ENCODE measurements around the gene DEUP1.

Gene DEUP1

DNA sequence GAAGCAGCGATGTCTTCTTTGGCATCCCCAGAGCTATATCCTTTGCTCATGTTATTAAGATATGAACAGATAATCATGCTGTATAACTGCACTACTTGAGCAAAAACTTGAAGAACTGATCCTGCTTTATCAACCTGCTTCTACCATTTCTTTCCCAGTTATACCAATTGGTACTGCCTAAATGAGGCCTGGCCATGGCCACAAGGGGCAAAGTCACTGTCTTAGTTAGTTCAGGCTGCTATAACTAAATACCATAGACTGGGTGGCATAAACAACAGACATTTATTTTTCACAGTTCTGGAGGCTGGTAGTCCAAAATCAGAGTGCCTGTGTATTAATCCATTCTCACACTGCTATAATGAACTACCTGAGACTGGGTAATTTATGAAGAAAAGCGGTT is 37.5 kb downstream of the DEUP1 start:
- no peak overlapping the region for H3K4me2 ChIP-seq (ENCODE audit: low read length)
- no peak overlapping the region for H2AFZ ChIP-seq (ENCODE audit: low read depth, low read length)
- no peak overlapping the region for H3K27ac ChIP-seq (ENCODE audit: low read length)
- no peaks in the 10 kb centered on the region for H3K36me3 ChIP-seq (replicated peaks; ENCODE audit: low read depth, low read length)
- no peaks in the 10 kb centered on the region for H3K4me1 ChIP-seq (ENCODE audit: low read length)
- no peak overlapping the region for H3K9ac ChIP-seq (ENCODE audit: low read length)
- no peak overlapping the region for H3K4me3 ChIP-seq (ENCODE audit: low read length)
- H3K9me3 ChIP-seq (ENCODE audit: insufficient read depth, low read length) = peaks cover 3% of the 10 kb centered on the region; the same call in 1 of the 2 replicates
- no peaks in the 10 kb centered on the region for H3K27me3 ChIP-seq (ENCODE audit: low read depth, low read length)
- H4K20me1 ChIP-seq (ENCODE audit: insufficient read depth, low read length) = no peaks in the 10 kb centered on the region
- no peaks in the 10 kb centered on the region for H3K79me2 ChIP-seq (ENCODE audit: low read length)
- TF ChIP-seq, protein P1, sequence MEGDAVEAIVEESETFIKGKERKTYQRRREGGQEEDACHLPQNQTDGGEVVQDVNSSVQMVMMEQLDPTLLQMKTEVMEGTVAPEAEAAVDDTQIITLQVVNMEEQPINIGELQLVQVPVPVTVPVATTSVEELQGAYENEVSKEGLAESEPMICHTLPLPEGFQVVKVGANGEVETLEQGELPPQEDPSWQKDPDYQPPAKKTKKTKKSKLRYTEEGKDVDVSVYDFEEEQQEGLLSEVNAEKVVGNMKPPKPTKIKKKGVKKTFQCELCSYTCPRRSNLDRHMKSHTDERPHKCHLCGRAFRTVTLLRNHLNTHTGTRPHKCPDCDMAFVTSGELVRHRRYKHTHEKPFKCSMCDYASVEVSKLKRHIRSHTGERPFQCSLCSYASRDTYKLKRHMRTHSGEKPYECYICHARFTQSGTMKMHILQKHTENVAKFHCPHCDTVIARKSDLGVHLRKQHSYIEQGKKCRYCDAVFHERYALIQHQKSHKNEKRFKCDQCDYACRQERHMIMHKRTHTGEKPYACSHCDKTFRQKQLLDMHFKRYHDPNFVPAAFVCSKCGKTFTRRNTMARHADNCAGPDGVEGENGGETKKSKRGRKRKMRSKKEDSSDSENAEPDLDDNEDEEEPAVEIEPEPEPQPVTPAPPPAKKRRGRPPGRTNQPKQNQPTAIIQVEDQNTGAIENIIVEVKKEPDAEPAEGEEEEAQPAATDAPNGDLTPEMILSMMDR (IDR thresholded peaks at IDR 0.05; ENCODE audit: low read depth, low read length) = no peak
- TF ChIP-seq EZH2phosphoT487 (IDR thresholded peaks at IDR 0.05; ENCODE audit: low read depth) = no peak

DNA sequence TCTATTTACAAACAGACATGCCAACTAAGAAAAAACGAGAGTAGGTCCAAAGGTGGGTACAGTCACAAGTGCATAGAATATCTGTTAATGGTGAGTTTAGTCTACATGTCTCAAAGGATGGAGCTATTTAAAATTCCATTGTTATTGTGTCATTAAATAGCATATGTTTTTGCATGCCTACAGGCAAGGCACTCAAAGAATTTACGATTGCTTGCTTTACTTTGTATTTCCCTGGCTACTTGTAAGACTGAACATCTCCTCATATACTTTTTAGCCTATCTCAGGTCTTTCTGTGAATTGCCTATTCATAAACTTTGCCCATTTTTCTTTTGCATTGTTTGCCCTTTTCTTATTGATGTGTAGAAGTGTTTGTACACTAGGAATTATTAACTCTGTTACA is 39.7 kb downstream of the DEUP1 start:
- TF ChIP-seq, protein P1 (IDR thresholded peaks at IDR 0.05; ENCODE audit: low read depth, low read length) = no peak
- no peak for TF ChIP-seq EZH2phosphoT487 (IDR thresholded peaks at IDR 0.05; ENCODE audit: low read depth)

GRCh38 chr11:93389737-93390136 is 59.2 kb downstream of the DEUP1 start:
- no peak overlapping the region for H3K4me2 ChIP-seq (ENCODE audit: low read length)

More for the DNA sequence above, 39.7 kb downstream of the DEUP1 start:
- Histone ChIP-seq H3K9me3 (ENCODE audit: insufficient read depth, low read length) (peaks cover 3% of the 10 kb centered on the region; the same call in 1 of the 2 replicates), H3K4me2 (ENCODE audit: low read length) (no peak overlapping the region), H3K27me3 (ENCODE audit: low read depth, low read length) (no peaks in the 10 kb centered on the region), H3K36me3 (replicated peaks; ENCODE audit: low read depth, low read length) (no peaks in the 10 kb centered on the region), H3K9ac (ENCODE audit: low read length) (no peak overlapping the region), H3K4me1 (ENCODE audit: low read length) (no peaks in the 10 kb centered on the region), H2AFZ (ENCODE audit: low read depth, low read length) (no peak overlapping the region), H3K27ac (ENCODE audit: low read length) (no peak overlapping the region), H3K79me2 (ENCODE audit: low read length) (no peaks in the 10 kb centered on the region), H3K4me3 (ENCODE audit: low read length) (no peak overlapping the region), H4K20me1 (ENCODE audit: insufficient read depth, low read length) (no peaks in the 10 kb centered on the region)

GRCh38 chr11:93392867-93393266 is 62.3 kb downstream of the DEUP1 start:
- Histone ChIP-seq H2AFZ (ENCODE audit: low read depth, low read length) (no peak overlapping the region), H3K36me3 (replicated peaks; ENCODE audit: low read depth, low read length) (no peaks in the 10 kb centered on the region), H3K4me1 (ENCODE audit: low read length) (no peaks in the 10 kb centered on the region), H3K9ac (ENCODE audit: low read length) (no peak overlapping the region), H3K27me3 (ENCODE audit: low read depth, low read length) (no peaks in the 10 kb centered on the region), H3K9me3 (ENCODE audit: insufficient read depth, low read length) (no peaks in the 10 kb centered on the region), H3K4me2 (ENCODE audit: low read length) (no peak overlapping the region), H3K79me2 (ENCODE audit: low read length) (no peaks in the 10 kb centered on the region), H3K4me3 (ENCODE audit: low read length) (no peak overlapping the region), H3K27ac (ENCODE audit: low read length) (no peak overlapping the region), H4K20me1 (ENCODE audit: insufficient read depth, low read length) (no peaks in the 10 kb centered on the region)
- TF ChIP-seq EZH2phosphoT487 (IDR thresholded peaks at IDR 0.05; ENCODE audit: low read depth) = no peak
- TF ChIP-seq, protein P1 (IDR thresholded peaks at IDR 0.05; ENCODE audit: low read depth, low read length) = no peak

More at GRCh38 chr11:93389737-93390136, 59.2 kb downstream of the DEUP1 start:
- no peak for TF ChIP-seq EZH2phosphoT487 (IDR thresholded peaks at IDR 0.05; ENCODE audit: low read depth)
- TF ChIP-seq, protein P1 (IDR thresholded peaks at IDR 0.05; ENCODE audit: low read depth, low read length) = no peak
- H3K27me3 ChIP-seq (ENCODE audit: low read depth, low read length) = no peaks in the 10 kb centered on the region
- no peaks in the 10 kb centered on the region for H3K36me3 ChIP-seq (replicated peaks; ENCODE audit: low read depth, low read length)
- no peak overlapping the region for H3K9ac ChIP-seq (ENCODE audit: low read length)
- H3K79me2 ChIP-seq (ENCODE audit: low read length) = no peaks in the 10 kb centered on the region
- H3K4me3 ChIP-seq (ENCODE audit: low read length) = no peak overlapping the region
- no peaks in the 10 kb centered on the region for H4K20me1 ChIP-seq (ENCODE audit: insufficient read depth, low read length)
- no peaks in the 10 kb centered on the region for H3K9me3 ChIP-seq (ENCODE audit: insufficient read depth, low read length)
- no peak overlapping the region for H3K27ac ChIP-seq (ENCODE audit: low read length)
- H3K4me1 ChIP-seq (ENCODE audit: low read length) = no peaks in the 10 kb centered on the region
- H2AFZ ChIP-seq (ENCODE audit: low read depth, low read length) = no peak overlapping the region

Measured in OCI-LY3 (cell line).